Hepatocyte (in vitro differentiated cells): Measurements from ENCODE around the gene FARP1.

Experiments used
- EZH2 ChIP-seq: fragments of 200-600 bp; sonication (generic); IDR thresholded peaks from 2 replicates; pipeline ENCODE4 v1.6.1; 2016; ENCODE audit warnings: antibody characterized with exemption, mild to moderate bottlenecking, borderline replicate concordance
- TF ChIP-seq, protein P1 (sequence below): fragments of 200-600 bp; sonication (generic); IDR thresholded peaks from 2 replicates; pipeline ENCODE4 v1.5.1; 2016; ENCODE audit warnings: antibody characterized with exemption, mild to moderate bottlenecking; ENCODE audit not compliant: poor library complexity

GRCh38 chr13:98173431-98174152 is 30.7 kb downstream of the FARP1 start:
- no peak for TF ChIP-seq EZH2
- TF ChIP-seq, protein P1, sequence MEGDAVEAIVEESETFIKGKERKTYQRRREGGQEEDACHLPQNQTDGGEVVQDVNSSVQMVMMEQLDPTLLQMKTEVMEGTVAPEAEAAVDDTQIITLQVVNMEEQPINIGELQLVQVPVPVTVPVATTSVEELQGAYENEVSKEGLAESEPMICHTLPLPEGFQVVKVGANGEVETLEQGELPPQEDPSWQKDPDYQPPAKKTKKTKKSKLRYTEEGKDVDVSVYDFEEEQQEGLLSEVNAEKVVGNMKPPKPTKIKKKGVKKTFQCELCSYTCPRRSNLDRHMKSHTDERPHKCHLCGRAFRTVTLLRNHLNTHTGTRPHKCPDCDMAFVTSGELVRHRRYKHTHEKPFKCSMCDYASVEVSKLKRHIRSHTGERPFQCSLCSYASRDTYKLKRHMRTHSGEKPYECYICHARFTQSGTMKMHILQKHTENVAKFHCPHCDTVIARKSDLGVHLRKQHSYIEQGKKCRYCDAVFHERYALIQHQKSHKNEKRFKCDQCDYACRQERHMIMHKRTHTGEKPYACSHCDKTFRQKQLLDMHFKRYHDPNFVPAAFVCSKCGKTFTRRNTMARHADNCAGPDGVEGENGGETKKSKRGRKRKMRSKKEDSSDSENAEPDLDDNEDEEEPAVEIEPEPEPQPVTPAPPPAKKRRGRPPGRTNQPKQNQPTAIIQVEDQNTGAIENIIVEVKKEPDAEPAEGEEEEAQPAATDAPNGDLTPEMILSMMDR = no peak
